Fibroblast of mammary gland (primary cell): ENCODE data around the gene DENND1B.

ENCODE experiments used
- DNase-seq: peaks from one replicate; pipeline ENCODE4 v3.0.0-alpha.2; 2010; ENCODE audit warnings: low read depth
- H3K4me3 ChIP-seq: 2 replicates; pipeline ENCODE4 v1.5.1; 2011; ENCODE audit warnings: low read depth, mild to moderate bottlenecking, low read length, moderate library complexity; ENCODE audit not compliant: control insufficient read depth
- TF ChIP-seq, protein P1 (sequence below): conservative IDR thresholded peaks from 2 replicates; pipeline ENCODE4 v1.5.1; 2011; ENCODE audit warnings: low read depth, low read length, inconsistent platforms; ENCODE audit not compliant: control insufficient read depth, insufficient read depth

DENND1B gene

DNA sequence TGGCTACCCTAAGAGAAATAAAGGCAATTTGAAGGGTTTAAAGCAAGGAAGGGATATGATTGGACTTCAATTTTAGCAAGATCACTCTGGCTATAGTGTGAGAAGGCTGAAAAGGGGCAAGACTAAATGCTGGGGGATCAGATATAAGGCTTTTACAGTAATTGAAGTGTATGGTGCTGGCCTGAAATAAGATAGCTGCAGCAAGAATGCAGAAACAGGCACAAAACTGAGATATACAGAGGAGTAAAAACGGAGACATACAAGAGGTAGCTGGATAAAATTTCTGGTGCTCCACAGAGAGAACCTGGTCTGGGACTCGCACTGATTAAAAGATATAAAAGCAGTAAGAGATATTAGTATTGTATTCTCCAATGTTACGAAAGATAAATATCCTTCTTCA is 92.0 kb downstream of the DENND1B start:
- H3K4me3 ChIP-seq: no peak overlapping the region
- DNase-seq: no peak
- TF ChIP-seq, protein P1, sequence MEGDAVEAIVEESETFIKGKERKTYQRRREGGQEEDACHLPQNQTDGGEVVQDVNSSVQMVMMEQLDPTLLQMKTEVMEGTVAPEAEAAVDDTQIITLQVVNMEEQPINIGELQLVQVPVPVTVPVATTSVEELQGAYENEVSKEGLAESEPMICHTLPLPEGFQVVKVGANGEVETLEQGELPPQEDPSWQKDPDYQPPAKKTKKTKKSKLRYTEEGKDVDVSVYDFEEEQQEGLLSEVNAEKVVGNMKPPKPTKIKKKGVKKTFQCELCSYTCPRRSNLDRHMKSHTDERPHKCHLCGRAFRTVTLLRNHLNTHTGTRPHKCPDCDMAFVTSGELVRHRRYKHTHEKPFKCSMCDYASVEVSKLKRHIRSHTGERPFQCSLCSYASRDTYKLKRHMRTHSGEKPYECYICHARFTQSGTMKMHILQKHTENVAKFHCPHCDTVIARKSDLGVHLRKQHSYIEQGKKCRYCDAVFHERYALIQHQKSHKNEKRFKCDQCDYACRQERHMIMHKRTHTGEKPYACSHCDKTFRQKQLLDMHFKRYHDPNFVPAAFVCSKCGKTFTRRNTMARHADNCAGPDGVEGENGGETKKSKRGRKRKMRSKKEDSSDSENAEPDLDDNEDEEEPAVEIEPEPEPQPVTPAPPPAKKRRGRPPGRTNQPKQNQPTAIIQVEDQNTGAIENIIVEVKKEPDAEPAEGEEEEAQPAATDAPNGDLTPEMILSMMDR: no peak

DNA sequence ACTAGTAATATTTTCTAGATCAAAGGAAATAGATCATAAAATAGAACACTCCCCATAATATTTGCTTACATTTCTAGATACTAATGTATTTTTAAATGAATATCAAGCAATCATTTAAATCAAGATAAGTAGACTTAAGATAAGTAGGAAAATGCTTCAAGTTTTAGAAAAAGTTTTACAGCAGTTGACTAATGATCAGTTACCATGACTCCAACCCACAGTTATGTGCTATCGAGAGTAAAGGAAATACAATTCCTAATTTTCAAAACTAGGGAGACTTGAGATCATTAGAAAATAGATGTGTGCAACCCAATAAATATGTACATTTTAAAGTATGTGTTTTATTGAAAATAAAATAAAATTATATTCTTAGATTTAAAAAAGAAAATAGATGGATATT is 95.0 kb downstream of the DENND1B start:
- DNase-seq: no peak
- H3K4me3 ChIP-seq: no peak overlapping the region
- TF ChIP-seq, protein P1: no peak

DNA sequence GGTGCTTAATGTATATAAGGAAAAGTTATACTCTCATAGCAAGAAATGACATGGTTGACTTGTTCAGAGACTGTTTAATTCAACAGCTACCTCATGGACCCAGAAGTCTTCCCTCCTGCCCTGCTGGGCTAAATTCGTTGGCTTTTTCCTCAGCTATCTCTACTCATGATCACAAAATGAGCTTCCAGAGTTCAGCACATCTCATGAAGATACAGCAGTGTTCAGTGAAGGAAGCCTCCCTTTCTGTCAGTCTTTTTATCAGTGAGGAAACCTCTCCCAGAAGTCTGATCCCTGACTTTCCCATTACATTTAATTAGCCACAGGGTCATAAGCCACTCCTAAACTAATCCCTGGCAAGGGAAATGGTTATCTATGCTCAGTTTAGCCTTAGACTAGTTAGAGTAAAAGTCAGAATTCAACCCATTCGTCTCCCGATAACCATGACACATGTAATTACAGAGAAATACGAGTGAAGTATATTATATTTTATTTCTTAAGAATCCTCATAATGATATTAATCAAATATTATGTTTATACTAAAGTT is 97.5 kb downstream of the DENND1B start:
- H3K4me3 ChIP-seq: no peak overlapping the region
- DNase-seq: no peak
- TF ChIP-seq, protein P1: no peak

DNA sequence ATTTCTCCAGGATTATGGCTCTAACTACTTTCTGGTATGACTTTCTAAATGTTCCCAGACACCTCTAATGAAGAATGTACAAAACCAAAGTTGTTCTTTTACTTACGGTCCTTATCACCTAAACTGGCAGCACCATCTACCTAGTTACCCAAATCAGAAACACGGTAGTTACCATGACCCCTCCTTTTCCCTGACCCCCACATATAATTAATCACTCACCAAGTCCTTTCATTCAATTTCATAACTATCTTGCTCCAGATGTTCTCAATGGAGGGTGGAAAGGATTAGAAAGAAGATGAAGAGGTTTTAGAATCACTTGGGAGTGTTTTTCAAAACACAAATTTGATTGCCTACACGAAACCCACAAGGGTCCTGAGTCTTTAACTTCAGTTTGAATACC is 98.0 kb downstream of the DENND1B start:
- TF ChIP-seq, protein P1: no peak
- no peak overlapping the region for H3K4me3 ChIP-seq
- no peak for DNase-seq

DNA sequence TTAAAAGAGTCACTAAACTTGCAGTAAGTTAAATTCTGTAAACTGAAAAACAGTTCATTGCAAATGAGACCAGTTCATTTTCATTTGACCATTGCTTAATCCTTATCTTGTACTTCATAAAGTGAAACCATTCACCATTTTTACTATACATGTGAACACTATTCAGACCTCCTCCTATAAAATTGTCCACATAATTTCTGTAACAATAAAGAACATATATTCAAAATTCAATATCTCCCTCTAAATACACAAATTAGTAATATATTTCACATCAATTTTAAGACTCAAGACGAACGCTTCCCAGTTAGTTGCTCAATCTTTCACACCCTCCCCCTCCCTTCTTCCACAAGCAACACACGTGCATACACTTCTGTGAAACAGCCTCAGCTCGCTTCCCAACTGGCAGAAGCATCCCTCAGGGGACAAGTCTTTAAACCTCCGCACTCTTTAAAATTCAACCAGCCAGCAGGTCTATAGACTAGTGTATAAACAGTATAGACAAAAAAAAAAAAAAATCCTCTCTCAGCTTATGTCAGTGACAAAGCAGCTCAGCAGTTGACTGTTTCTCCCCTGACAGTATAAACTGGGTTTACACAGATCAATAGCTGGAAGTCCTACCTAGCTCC is 99.6 kb downstream of the DENND1B start:
- peak; percentile 63 for DNase-seq

DNA sequence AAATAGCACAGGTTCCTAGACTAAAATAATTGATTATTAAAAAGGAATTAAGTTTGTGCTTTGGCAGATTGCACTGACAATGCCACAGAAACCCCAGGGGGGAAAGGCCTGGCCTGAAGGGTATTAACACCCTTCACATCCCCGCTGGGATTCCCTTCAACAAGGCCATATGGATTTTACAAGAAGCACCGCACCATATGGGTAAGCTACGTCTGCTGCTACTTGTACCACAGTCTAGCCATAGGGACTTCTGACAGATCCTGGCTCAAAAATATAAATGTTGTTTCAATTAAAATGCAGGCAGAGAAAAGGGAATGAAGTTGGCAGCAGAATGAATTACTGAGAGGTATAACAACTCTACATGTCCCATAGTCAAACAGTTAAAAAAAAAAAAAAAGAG is 101.0 kb downstream of the DENND1B start:
- no peak for DNase-seq
- H3K4me3 ChIP-seq: no peak overlapping the region
- TF ChIP-seq, protein P1: no peak

More for the DNA sequence above, 99.6 kb downstream of the DENND1B start:
- TF ChIP-seq, protein P1: no peak
- H3K4me3 ChIP-seq: peak overlapping the region; percentile 28
